ENCODE measurements around the gene FGF10. TPM values are rescaled to one million over a fixed set of nuclear protein-coding genes. Genes with fewer than 3 reads are reported as not detected.

The FGF10 gene
- total RNA-seq, 1 donor from 2014 or later, result not detected

GRCh38 chr5:44398382-44398781 lies 9.2 kb upstream of the FGF10 start:
- POLR2A ChIA-PET, result no interaction called here
- intact Hi-C loops (cut with micrococcal nuclease), result no loop called here
- TF ChIP-seq CTCF (IDR thresholded peaks at IDR 0.05), result no peak
- CTCF ChIA-PET, result interaction anchor here (0.7 kb wide), 1 partner anchor 83 kb away, joined by 3 read pairs; no protein-coding TSS in a partner anchor
- no peak overlapping the region for H3K4me3 Mint-ChIP-seq
- no peaks in the 10 kb centered on the region for H3K27me3 Mint-ChIP-seq
- H3K9me3 Mint-ChIP-seq, result peaks cover 2% of the 10 kb centered on the region
- DNase-seq (no peak), ATAC-seq (ENCODE audit: low read depth) (no peak)
- H3K36me3 Mint-ChIP-seq (ENCODE audit: low read depth), result no peaks in the 10 kb centered on the region
- no peaks in the 10 kb centered on the region for H3K4me1 Mint-ChIP-seq
- H3K27ac Mint-ChIP-seq, result no peak overlapping the region

GRCh38 chr5:44396312-44396711 lies 7.1 kb upstream of the FGF10 start:
- Mint-ChIP-seq H3K27me3 (no peaks in the 10 kb centered on the region), H3K4me3 (no peak overlapping the region), H3K27ac (no peak overlapping the region), H3K4me1 (no peaks in the 10 kb centered on the region), H3K9me3 (peaks cover 2% of the 10 kb centered on the region), H3K36me3 (ENCODE audit: low read depth) (no peaks in the 10 kb centered on the region)
- ATAC-seq (ENCODE audit: low read depth) (no peak), DNase-seq (no peak)
- ChIA-PET CTCF (no interaction called here), POLR2A (no interaction called here)
- intact Hi-C loops (cut with micrococcal nuclease), result no loop called here
- TF ChIP-seq CTCF (IDR thresholded peaks at IDR 0.05), result no peak

GRCh38 chr5:44390351-44390750 lies 1.1 kb upstream of the FGF10 start:
- Mint-ChIP-seq H3K27ac (no peak overlapping the region), H3K9me3 (no peaks in the 10 kb centered on the region), H3K4me1 (peaks cover 7% of the 10 kb centered on the region), H3K36me3 (ENCODE audit: low read depth) (no peaks in the 10 kb centered on the region), H3K27me3 (peaks cover 33% of the 10 kb centered on the region), H3K4me3 (no peak overlapping the region)
- ATAC-seq (ENCODE audit: low read depth), result no peak
- DNase-seq, result no peak
- ChIA-PET CTCF (no interaction called here), POLR2A (no interaction called here)
- no peak for TF ChIP-seq CTCF (IDR thresholded peaks at IDR 0.05)
- intact Hi-C loops (cut with micrococcal nuclease), result no loop called here

GRCh38 chr5:44389823-44390143 lies 563 bp upstream of the FGF10 start:
- ChIA-PET CTCF (no interaction called here), POLR2A (no interaction called here)
- ATAC-seq (ENCODE audit: low read depth), result no peak
- no peak for DNase-seq
- Mint-ChIP-seq H3K36me3 (ENCODE audit: low read depth) (no peaks in the 10 kb centered on the region), H3K4me3 (no peak overlapping the region), H3K27ac (no peak overlapping the region), H3K27me3 (peaks cover 33% of the 10 kb centered on the region), H3K9me3 (no peaks in the 10 kb centered on the region), H3K4me1 (peaks cover 7% of the 10 kb centered on the region)
- intact Hi-C loops (cut with micrococcal nuclease), result no loop called here
- no peak for TF ChIP-seq CTCF (IDR thresholded peaks at IDR 0.05)

GRCh38 chr5:44388321-44389089 lies 715 bp downstream of the FGF10 start:
- H3K27me3 Mint-ChIP-seq, result peaks cover 33% of the 10 kb centered on the region
- CTCF ChIA-PET, result no interaction called here
- POLR2A ChIA-PET, result no interaction called here
- no peak overlapping the region for H3K27ac Mint-ChIP-seq
- intact Hi-C loops (cut with micrococcal nuclease), result no loop called here
- no peak overlapping the region for H3K4me3 Mint-ChIP-seq
- no peaks in the 10 kb centered on the region for H3K9me3 Mint-ChIP-seq
- H3K36me3 Mint-ChIP-seq (ENCODE audit: low read depth), result no peaks in the 10 kb centered on the region
- DNase-seq (no peak), ATAC-seq (ENCODE audit: low read depth) (no peak)
- H3K4me1 Mint-ChIP-seq, result peaks cover 7% of the 10 kb centered on the region
- TF ChIP-seq CTCF (IDR thresholded peaks at IDR 0.05), result no peak

Data from activated B cell treated with CpG ODN at 0.5 μM for 24 hours (primary cell).